OCI-LY3 (cell line): ENCODE data around the gene RINL.

Experiments
- CTCF ChIP-seq: fragments of 200-600, 300-600 bp; sonication (generic); IDR thresholded peaks from 2 replicates; pipeline ENCODE4 v1.5.1; 2014; ENCODE audit warnings: antibody characterized with exemption, low read length, low read depth
- EZH2phosphoT487 ChIP-seq: fragments of 200-600 bp; shearing (Covaris generic); IDR thresholded peaks from 2 replicates; pipeline ENCODE4 v1.6.1; 2018; ENCODE audit warnings: antibody characterized with exemption, mixed run types, low read depth

- TF ChIP-seq CTCF, result no peak
- TF ChIP-seq EZH2phosphoT487, result no peak
These were observed 41.7 kb downstream of the RINL start for GRCh38 chr19:38836159-38836982.
